GM21737 (cell line): ENCODE data around the gene SCN1B.
"Not testable (repeated sequence)": the region's sequence is repeated elsewhere in the genome, so short reads cannot be mapped to it uniquely, and the experiment has no call there.

Experiments
- ATAC-seq: cut with Tn5 transposase; IDR thresholded peaks from one replicate; pipeline ENCODE4 v1.9.1; 2021; ENCODE audit warnings: mild to moderate bottlenecking, moderate library complexity; ENCODE audit not compliant: unreplicated experiment

SCN1B gene

DNA sequence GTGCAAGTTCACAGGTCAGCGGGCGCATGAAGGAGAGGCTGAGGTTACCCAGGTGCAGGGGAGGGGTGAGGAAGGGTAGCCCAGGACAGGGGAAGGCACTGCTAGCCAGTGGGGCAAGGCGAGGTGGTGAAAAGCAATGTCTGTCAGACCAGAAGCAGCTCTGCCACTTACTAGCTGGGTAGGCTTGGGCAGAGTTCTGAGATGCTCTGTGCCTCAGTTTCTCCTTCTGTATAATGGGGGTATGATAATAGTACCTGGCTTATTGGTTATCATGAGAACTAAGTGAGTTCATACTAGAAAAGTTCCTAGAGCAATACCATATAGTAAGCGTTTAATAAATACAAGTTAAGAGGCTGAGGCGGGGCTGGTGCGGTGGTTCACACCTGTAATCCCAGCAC is 14.3 kb upstream of the SCN1B start:
- no peak for ATAC-seq

DNA sequence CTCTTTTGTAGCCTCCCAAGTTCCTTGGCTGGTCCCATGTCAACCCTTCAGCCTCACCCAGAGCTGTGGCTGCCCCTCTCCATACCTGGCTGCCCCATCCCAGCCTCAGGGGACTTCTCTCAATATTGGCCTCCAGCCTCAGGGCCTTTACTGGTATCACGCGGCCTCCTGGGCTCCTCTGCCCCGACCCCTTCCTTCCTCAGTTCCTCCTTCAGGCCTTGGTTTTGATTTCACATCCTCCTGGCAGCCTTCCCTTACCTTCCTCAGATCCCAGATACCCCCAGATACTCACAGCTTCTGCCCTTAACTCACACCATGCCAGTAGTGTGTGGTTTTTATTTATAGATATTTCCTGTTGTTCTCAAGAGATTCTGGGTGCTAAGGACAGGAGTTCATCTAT is 12.8 kb upstream of the SCN1B start:
- ATAC-seq, result no peak

DNA sequence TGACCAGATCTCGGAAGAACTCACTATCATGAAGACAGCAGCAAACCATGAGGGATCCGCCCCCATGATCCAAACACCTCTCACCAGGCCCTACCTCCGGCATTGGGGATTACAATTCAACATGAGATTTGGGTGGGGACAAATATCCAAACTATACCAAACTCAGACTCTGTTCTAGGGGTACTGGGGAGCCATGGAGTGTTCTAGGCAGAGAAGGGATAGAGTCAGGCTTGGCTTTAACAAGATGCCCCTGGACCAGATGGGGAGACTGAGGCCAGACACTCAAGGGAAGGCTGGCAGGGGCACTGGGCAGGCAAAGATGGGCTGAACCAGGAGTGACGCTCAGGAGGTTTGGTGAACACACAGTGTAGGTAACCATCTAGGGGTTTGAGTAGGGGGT is 11.9 kb upstream of the SCN1B start:
- ATAC-seq, result no peak

DNA sequence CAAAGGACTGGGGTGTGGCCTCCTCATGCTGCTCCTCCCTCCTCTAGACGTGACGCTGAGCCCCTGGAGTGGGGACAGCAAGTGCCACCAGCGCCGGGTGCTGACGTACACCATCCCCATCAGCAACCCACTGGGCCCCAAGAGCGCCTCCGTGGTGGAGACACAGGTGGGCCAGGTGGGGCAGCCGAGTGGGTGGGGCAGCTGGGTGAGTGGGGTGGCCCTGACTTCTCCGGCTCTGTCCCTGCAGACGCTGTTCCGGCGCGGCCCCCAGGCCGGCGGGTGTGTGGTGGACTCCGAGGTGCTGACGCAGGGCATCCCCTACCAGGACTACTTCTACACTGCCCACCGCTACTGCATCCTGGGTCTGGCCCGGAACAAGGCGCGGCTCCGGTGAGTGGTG is 11.1 kb upstream of the SCN1B start:
- ATAC-seq, result no peak

DNA sequence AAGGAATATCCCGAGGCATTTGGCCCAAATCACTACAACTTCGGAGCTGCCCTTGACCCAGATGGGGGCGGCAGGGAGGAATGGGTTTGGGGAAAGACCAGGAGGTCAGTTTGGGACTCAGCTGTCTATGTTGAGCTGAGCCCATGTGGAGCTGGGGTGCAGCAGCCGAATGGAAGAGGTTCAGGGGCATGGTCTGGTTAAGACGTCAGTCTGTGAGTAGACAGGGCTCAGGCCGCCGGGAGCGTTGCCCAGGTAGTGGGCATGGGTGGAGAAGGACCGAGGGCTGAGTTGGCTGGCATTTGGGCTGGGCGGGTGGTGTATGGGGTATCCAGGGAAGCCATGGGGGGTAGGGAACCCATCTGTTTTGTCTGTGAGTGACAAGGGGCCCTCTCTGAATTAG is 9.3 kb upstream of the SCN1B start:
- ATAC-seq, result no peak

DNA sequence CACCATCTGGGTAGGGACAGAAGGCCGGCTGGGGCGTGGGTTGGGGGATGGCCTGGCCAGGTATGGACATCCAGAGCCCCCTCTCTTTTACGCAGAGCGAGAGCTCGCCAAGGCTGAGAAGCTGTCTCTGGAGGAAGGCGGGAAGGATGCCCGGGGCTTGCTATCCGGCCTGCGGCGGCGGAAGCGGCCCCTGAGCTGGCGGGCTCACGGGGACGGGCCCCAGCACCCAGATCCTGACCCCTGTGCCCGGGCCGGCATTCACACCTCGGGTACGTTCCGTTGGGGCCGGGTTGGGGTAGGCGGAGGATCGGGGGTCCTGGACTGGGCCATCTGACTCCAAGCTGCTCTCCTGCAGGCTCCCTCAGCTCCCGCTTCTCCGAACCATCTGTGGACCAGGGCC is 8.7 kb upstream of the SCN1B start:
- no peak for ATAC-seq

DNA sequence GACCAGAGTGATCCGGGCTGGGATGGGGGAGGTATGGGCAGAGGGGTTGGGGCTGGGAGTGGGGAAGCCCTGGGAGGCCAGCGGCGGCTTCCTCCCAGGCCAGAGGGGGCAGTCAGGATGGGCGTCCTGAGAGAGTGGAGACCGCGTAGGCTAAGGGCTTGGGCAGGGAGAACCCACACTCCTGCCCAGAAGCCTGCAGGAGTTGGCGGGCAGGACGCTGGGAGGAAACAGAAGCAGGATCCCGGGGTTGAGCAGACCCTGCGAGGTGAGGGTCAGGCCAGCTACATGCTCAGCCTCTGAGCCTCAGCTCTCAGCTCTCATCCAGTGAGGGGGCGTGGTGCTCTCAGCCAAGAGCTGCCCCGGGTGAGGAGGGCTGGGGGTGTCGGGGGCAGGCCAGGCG is 7.8 kb upstream of the SCN1B start:
- ATAC-seq, result no peak

DNA sequence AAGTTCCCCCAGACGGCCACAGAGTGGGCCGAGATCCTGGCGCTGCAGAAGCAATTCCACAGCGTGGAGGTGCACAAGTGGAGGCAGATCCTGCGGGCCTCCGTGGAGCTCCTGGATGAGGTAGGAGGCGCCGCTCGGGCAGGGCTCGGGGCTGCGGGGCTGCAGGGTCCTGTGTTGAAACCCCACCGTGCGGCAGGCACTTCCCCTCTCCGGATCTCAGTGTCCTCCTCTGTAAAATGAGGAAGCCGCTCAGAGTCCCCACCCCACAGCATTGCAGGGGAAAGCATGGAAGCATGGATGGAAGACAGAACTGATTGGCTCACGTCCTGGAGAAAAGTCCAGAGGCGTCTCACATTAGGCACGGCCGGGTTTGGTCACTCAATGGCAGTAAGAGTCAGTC is 6.8 kb upstream of the SCN1B start:
- ATAC-seq, result no peak

DNA sequence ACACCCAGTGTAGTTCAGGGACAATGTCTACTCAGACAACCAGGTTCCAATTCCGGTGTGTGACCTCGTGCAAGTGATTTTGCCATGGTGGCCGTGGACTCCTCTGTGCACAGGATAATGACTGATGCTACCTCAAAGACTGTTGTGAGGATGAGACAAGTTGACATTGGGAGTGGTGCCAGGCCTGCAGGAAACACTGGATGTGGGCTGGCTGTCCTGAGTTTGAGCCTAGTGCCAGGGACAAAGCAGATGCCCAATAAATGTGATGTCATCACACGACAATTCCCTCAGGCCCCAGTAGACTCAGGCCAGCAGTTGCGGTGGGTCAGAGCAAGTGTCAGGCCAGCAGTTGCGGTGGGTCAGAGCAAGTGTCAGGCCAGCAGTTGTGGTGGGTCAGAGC is 6.2 kb upstream of the SCN1B start:
- ATAC-seq, result no peak

DNA sequence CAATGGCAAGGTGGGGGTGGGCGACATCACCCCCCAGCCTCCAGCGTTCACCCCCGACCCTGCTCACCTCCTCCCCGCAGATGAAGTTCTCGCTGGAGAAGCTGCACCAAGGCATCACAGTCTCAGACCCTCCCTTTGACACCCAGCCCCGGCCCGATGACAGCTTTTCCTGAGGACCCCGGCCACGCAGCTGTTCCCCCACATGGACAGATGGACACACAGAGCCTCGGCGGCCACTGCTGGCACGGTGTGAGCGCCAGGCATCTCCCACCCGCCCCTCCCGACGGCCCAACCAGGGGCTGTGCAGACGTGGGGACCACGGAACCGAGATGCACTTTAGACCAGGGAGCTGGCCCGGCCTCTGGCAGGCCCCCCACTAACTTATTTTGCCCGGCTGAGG is 4.3 kb upstream of the SCN1B start:
- no peak for ATAC-seq

DNA sequence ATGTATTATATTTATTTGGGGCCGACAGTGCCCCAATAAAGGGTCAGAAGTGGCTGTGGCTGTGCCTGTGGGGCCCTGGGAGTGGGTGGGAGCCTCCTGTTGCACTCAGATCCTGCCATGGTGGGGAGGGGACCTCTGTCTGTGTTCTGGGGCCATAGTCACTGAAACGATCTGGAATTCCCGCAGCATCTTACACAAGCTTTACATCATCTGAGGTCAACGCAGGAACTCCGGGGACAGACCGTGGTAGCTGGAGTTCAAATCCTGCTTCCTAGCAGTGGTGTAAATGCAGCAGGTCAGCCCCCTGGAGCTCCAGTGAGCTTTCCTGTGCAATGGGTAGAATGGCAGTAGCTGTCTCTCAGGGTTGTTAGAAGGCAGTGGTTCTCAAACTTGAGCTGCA is 3.9 kb upstream of the SCN1B start:
- no peak for ATAC-seq

DNA sequence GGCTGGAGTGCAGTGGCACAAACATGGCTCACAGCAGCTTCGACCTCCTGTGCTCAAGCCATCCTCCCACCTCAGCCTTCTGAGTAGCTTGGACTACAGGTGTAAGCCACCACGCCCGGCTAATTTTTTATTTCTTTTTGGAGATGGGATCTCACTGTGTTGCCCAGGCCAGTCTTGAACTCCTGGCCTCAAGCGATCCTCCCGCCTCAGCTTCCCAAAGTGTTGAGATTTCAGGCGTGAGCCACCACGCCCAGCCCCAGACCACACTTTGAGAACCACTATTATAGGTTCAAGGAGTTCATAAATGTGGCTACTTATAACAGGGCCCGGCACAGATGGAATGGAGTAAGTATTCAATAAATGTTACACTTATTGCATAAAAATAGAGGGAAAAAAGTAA is 3.3 kb upstream of the SCN1B start:
- ATAC-seq, result no peak

DNA sequence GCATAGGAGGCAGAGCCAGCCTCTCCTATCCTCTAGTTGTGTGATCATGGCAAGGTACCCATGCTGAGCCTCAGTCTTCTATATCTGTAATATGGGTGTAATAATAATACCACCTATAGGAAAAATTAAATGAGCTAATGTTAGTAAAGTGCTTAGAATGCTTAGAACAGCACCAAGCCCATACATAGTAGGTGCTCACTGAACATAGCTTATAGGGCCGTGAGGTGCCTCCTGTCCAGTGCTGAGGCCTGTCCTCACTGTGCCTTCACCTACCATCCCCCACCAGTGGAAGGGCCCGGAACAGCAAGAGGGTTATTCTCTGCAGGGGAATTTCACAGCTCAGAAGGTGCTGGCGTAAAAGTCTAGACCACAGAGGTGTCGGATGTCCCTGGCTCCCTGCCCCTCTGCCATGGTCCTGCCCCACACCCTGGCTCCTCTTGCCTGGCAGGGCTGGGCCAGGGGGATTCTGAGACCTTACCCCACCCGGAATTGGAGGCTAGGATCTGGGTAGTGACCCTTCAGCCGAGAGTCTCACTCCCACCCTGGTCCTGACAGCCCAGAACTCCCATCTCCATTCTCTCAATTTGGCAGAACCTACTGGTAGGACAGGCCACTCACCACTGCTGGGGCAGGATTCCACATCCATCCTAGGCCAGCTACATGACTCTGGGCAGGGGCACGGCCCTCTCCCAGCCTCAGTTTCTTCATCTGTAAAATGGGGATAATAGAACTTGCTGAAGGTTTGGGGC is 2.2 kb upstream of the SCN1B start:
- ATAC-seq, result no peak

DNA sequence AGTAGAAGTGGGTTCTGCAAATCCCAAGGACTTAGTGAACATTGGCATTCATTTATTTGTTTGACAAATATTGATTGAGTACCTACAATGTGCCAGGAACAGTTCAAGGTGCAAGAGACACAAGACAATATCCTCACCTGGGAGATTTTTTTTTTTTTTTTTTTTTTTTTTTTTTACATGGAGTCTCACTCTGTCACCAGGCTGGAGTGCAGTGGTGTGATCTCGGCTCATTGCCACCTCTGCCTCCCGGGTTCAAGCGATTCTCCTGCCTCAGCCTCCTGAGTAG is 1.7 kb upstream of the SCN1B start:
- ATAC-seq, result not testable (repeated sequence)

DNA sequence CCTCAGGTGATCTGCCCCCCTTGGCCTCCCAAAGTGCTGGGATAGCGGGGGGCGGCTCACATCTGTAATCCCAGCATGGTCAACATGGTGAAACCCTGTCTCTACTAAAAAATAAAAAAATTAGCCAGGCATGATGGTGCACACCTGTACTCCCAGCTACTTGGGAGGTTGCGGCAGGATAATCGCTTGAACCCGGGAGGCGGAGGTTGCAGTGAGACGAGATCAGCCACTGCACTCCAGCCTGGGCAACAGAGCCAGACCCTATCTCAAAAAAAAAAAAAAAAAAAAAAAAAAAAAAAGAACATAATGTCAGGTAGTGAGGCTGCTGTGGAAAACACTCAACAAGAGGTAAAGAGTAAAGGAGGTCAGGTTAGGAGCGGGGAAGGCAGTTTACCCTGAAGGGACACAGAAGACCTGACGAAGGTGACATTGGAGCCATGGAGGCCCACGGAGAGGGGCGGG is 964 bp upstream of the SCN1B start:
- not testable (repeated sequence) for ATAC-seq

DNA sequence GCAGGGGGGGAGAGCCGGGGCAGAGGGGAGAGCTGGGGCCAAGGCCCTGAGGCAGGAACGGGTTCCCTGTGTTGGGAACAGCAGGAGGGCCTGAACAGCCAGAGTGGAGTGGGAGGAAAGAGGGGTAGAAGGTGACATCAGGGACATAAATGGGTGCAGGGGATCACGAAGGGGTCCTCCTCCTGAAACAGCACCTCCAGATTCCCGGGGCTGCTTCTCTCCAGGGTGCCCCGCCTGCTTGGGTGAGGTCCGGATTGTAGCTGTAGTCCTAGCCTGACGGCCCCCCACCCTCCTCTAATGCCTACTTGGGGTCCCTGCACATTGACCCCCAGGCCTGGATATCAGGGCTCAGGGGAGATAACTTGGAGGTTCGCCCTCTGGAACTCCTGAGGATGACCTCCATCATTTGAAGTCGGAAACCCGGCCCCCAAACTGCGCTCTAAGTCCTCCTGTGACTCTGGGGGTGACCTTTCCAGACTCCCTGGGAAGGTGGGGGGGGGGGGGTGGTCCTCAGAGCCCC is 473 bp upstream of the SCN1B start:
- ATAC-seq, result no peak

DNA sequence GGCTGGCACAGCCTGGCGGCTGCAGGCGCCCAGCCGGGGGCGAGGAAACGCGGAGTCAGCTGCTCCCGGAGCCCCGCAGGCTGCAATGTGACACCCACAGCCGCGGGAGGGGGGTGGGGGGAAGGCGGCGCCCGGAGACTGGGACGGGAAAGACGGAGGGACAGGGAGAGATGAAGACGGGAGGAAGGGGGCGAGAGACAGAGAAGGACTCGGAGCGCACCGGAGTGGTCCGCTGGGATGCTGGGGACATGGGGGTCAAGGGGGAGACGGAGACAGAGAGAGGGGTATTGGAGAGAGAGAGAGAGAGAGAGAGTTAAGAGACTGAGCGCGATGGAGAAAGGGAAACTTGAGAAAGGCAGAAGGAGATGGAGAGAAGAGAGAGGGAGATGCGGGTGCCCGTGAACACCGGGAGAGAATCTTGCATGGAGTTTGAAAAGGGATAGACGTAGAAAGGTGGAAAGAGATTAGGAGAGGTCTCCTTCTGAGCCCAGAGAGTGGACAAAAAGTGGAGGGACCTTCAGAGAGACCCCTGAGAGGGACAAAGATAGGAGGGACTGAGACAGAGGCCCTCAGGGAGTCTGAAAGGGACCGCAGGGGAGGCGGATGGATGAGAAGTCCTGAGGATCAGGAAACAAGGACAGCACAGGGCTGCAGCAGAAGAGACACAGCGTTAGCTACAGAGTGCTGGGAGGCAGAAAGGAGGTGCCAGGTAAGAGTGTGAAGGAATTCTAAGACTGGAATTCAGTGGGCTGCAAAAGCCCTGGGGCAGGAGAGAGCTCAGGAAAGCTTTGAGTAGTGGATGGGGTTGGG is 1.0 kb downstream of the SCN1B start:
- ATAC-seq, result no peak

DNA sequence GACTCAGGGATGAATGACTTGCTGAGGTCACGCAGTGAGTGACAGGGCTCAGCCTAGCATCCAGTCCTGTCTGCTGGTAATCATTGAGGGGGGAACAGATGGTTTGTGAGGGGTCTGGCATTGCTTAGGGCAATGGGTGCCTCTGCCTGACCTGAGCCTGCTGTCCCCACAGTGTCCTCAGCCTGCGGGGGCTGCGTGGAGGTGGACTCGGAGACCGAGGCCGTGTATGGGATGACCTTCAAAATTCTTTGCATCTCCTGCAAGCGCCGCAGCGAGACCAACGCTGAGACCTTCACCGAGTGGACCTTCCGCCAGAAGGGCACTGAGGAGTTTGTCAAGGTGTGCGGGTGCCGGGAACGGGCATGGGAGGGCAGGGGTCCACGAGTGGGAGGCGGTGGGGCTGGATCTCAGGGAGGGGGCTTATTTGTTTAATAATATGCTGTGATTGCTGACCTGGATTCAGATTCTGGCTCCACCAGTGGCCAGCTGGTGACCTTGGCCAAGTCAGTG is 2.1 kb downstream of the SCN1B start:
- no peak for ATAC-seq

DNA sequence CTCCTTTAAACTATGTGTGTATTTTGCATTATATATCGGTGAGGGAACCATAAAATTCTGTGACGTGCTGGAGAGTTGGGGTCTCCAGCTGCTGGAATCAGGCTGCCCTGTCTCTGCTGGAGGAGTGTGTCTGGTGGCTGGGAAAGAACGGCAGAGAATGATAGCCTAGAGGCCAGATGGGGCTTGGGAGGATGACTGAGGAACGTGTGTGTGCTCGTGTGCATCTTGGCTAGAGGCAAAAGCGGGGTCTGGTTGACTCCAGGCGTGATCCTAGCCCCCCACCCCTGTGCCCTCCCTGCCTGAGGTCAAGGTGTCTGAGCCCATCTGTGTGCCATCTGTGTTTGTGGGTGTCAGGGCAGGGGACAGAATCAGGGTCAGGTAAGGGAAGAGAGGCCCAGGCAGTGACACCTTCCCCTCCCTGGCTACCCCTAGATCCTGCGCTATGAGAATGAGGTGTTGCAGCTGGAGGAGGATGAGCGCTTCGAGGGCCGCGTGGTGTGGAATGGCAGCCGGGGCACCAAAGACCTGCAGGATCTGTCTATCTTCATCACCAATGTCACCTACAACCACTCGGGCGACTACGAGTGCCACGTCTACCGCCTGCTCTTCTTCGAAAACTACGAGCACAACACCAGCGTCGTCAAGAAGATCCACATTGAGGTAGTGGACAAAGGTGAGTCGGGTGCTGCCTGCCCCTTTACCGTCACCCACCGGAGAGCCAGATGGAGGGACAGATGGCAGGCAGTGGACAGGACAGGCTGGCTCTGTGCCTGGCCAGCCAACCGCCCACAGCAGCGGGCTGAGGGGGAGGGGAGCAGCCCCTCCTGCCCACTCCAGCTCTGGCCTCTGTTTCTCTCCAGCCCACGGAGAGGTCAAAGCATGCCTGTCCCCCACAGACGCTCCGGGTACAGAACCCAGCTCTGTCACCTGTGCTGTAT is 3.1 kb downstream of the SCN1B start:
- no peak for ATAC-seq

DNA sequence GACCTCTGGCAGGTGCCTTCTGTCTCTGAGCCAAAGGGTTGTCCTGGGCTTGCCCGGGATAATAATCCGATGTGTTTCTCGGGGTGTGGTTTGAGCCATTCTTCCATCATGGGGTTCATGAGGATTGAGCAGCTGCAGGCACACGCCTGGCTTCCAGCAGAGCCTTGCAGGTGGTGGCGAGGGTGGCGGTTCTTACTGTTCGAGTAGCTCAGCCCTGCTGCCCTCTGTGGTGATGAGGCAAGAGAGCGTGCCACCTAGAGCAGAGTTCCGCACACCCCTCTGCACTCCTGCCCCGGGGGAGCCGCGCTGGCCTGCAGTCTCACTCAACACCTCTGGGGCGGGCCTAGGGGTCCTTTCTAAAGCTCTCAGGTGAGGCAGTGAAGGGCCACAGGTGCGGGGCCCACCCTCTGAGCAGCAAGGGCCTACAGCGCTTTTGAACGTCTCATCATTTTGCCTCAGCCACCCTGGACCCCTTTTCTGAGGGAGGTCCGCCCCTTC is 3.8 kb downstream of the SCN1B start:
- no peak for ATAC-seq
